Muscle of arm (tissue), 12 donors: ENCODE measurements around the gene RIOK1. TPM values are rescaled to one million over a fixed set of nuclear protein-coding genes. Genes with fewer than 3 reads are reported as not detected.
"Not testable (repeated sequence)": the region's sequence is repeated elsewhere in the genome, so short reads cannot be mapped to it uniquely, and the experiment has no call there.

Source experiments
- DNase-seq: peaks from one replicate; pipeline ENCODE4 v3.0.0-alpha.2; 2013
- polyA plus RNA-seq, 12 donors: library from polyadenylated mRNA; unstranded; fragments of 120-200 nt; gene quantifications; one replicate each; pipeline ENCODE4 v1.2.1, GENCODE V29; 2013; ENCODE audit not compliant: insufficient read length in 12 of 12

Gene RIOK1
- polyA plus RNA-seq, 12 donors: 20.5 to 48.1 (median 28.0) TPM; not detected in 1

- DNase-seq: no peak
Observed at GRCh38 chr6:7438011-7438410, 48.4 kb downstream of the RIOK1 start.

GRCh38 chr6:7439228-7439627, 49.6 kb downstream of the RIOK1 start:
- DNase-seq: no peak

GRCh38 chr6:7440476-7440875, 50.9 kb downstream of the RIOK1 start:
- DNase-seq: no peak

- DNase-seq: no peak
Observed at GRCh38 chr6:7441048-7441775, 51.6 kb downstream of the RIOK1 start.

- DNase-seq: no peak
Observed at GRCh38 chr6:7442467-7442866, 52.9 kb downstream of the RIOK1 start.

- DNase-seq: no peak
Observed at GRCh38 chr6:7445101-7445500, 55.5 kb downstream of the RIOK1 start.

- no peak for DNase-seq
Observed at GRCh38 chr6:7445885-7446461, 56.4 kb downstream of the RIOK1 start.

- DNase-seq: no peak
Observed at GRCh38 chr6:7446619-7447325, 57.2 kb downstream of the RIOK1 start.

- DNase-seq: no peak
Observed at GRCh38 chr6:7448232-7448631, 58.6 kb downstream of the RIOK1 start.

- no peak for DNase-seq
Observed at GRCh38 chr6:7449018-7449417, 59.4 kb downstream of the RIOK1 start.

- DNase-seq: no peak
Observed at GRCh38 chr6:7451326-7451725, 61.7 kb downstream of the RIOK1 start.

- no peak for DNase-seq
Observed at GRCh38 chr6:7452898-7453297, 63.3 kb downstream of the RIOK1 start.

GRCh38 chr6:7454696-7455358, 65.2 kb downstream of the RIOK1 start:
- DNase-seq: no peak

GRCh38 chr6:7456302-7456701, 66.7 kb downstream of the RIOK1 start:
- DNase-seq: not testable (repeated sequence)

GRCh38 chr6:7461416-7461815, 71.8 kb downstream of the RIOK1 start:
- no peak for DNase-seq

GRCh38 chr6:7463785-7464184, 74.2 kb downstream of the RIOK1 start:
- no peak for DNase-seq

- no peak for DNase-seq
Observed at GRCh38 chr6:7467007-7467897, 77.6 kb downstream of the RIOK1 start.
